ENCODE results near the gene RAB36. TPM values are rescaled to one million over a fixed set of nuclear protein-coding genes. Genes with fewer than 3 reads are reported as not detected.

The RAB36 gene
- total RNA-seq, 1 donor: 4.6 TPM

DNA sequence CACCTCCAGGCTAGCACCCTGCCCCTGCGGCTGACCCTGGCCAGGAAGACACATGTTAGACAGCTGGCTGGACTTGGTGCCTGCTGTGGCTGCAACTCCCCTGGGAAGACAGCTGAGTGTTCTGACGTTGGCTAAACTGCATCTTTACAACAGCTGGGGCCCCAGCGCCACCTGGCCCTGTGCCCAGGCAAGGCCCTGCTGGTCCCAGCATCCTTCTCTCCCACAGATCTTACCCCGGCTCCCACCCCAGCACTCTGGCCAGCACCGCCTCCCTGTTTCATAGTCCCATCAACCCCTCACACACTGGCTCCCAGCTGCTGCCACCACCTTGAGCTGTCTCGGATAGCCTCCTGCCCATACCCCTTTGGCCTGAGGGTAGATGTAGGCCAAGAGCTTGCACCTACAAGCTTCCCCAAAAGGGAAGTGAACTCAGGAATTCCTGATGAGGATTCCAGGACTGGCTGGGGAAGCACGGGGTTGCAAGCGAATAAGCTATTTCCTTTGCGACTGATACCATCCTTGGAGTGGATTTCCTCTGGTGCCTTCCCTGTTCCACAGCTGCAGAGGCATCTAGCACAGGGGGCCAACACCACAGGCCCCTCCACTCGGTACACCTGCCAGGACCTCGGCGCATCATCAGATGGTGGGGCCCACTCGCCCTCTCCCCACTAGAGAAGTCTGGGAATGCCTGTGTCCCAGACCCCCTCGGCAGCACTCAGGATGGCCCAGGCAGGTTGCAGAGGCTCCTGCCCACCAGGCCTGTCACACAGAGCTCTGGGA is 32.0 kb upstream of the RAB36 start:
- peak; percentile 14 for DNase-seq (ENCODE audit: low read depth)
- no peak overlapping the region for H3K4me3 ChIP-seq (ENCODE audit: low read depth, low read length)
- TF ChIP-seq, protein P1, sequence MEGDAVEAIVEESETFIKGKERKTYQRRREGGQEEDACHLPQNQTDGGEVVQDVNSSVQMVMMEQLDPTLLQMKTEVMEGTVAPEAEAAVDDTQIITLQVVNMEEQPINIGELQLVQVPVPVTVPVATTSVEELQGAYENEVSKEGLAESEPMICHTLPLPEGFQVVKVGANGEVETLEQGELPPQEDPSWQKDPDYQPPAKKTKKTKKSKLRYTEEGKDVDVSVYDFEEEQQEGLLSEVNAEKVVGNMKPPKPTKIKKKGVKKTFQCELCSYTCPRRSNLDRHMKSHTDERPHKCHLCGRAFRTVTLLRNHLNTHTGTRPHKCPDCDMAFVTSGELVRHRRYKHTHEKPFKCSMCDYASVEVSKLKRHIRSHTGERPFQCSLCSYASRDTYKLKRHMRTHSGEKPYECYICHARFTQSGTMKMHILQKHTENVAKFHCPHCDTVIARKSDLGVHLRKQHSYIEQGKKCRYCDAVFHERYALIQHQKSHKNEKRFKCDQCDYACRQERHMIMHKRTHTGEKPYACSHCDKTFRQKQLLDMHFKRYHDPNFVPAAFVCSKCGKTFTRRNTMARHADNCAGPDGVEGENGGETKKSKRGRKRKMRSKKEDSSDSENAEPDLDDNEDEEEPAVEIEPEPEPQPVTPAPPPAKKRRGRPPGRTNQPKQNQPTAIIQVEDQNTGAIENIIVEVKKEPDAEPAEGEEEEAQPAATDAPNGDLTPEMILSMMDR (IDR thresholded peaks at IDR 0.05; ENCODE audit: insufficient read depth, low read length): no peak

DNA sequence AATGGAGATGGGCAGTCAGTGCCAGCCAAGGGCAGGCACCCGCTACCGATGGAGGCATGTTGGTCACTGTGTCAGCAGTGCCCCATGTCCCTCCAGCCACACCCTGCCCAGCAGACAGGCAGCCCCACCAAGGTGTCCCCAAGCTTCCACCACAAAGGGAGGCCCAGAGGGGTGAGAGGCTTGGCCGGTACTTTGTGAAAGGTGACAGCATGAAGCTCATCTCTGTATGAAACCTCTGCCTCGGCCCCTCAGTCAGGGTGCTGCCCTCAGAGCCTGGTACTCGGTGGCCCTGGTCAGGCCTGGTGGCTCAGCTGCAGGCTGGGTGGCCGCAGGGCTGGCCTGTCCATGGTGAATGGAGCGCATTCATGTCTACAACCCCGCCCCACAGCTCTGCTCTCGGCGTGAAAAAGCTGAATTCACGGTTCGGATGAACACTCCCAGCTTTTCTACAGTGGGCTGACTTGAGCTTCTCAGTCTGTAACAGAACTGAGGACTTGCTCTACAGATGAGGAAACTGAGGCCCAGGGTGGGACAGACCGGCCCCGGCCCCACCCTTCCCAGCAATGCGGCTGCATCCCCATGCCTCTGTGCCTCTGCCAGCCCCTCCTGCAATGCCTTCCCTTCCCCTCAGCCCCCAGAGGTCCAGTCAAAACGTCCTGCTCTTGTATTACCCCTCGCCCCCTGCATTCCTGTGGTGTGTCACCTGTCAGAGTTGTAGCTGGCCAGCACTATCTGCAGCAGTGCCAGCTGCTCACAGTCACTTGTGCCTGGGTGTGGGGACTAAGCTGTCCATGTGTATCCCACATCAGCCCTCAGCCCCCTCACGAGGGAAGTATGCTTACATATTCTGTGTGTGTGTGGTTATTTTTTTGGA is 31.2 kb upstream of the RAB36 start:
- TF ChIP-seq, protein P1 (IDR thresholded peaks at IDR 0.05; ENCODE audit: insufficient read depth, low read length): no peak
- DNase-seq (ENCODE audit: low read depth): no peak

DNA sequence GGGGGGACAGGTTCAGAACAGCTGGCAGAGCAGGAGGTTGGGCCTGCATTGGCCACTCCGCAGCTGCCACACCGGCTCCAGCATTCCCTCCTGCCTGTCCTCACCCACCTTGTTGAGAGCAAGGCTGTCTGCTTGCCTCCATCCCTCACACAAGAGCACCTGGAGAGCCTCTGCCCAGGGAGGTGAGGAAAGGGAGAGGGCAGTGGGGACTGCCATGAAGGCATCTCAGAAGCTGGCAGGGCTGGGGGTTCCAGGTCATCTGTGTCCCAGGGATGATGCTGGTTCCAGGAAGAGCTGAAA is 30.6 kb upstream of the RAB36 start:
- TF ChIP-seq, protein P1 (IDR thresholded peaks at IDR 0.05; ENCODE audit: insufficient read depth, low read length): no peak

More for the DNA sequence above, 31.2 kb upstream of the RAB36 start:
- no peak overlapping the region for H3K4me3 ChIP-seq (ENCODE audit: low read depth, low read length)

DNA sequence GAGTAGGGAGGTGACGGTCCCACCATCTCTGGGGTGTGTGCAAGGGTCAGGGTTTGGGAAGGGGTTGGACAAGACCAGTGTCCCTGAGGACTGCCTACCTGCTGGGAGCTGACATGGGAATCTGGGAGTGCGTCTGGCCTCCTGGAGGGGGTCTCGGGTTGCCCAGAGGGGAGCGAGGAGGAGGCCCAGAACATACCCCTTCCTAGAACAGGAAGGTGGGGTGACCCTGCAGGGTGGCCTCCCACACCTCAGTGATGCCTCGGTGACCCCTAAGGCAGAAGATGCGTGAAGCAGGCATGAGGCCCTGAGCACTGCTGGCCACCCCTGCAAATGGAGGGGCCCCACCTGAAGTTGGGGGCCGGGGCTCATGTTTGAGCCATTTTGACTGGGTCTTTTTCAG is 29.9 kb upstream of the RAB36 start:
- TF ChIP-seq, protein P1 (IDR thresholded peaks at IDR 0.05; ENCODE audit: insufficient read depth, low read length): no peak
- DNase-seq (ENCODE audit: low read depth): no peak
- no peak overlapping the region for H3K4me3 ChIP-seq (ENCODE audit: low read depth, low read length)

More for the DNA sequence above, 30.6 kb upstream of the RAB36 start:
- DNase-seq (ENCODE audit: low read depth): no peak
- H3K4me3 ChIP-seq (ENCODE audit: low read depth, low read length): no peak overlapping the region

DNA sequence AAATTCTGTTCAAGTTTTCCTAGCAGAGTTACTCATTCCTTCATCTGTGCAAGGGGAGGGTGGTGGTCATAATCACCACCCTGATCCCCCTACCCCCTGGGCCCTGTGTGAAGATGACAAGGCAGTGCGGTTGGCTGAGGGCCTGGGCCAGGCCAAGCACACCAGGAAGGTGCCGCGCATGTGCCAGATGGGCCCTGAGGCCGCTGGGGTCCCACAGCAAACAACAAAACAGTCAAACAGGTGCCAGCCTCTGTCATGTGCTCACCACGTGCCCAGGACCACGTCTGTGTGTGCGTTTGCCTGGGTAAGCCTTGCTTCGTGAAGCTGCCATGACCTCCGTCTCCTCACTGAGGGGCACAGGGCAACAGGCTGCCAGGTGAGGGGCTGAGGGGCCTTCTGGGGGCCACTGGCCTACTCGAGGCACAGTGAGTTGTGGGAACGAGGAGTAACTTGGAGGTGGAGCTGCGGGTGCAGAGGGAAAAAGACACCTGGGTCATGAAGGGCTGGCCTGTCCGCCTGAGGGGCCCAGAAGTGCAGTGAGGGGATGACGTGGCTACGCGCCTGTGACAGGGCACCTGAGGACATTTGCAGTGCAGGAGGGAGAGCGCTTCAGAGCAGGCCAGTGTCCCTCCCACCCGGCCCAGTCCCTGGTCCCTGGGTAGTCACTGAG is 29.3 kb upstream of the RAB36 start:
- H3K4me3 ChIP-seq (ENCODE audit: low read depth, low read length): no peak overlapping the region
- TF ChIP-seq, protein P1 (IDR thresholded peaks at IDR 0.05; ENCODE audit: insufficient read depth, low read length): no peak
- DNase-seq (ENCODE audit: low read depth): no peak

DNA sequence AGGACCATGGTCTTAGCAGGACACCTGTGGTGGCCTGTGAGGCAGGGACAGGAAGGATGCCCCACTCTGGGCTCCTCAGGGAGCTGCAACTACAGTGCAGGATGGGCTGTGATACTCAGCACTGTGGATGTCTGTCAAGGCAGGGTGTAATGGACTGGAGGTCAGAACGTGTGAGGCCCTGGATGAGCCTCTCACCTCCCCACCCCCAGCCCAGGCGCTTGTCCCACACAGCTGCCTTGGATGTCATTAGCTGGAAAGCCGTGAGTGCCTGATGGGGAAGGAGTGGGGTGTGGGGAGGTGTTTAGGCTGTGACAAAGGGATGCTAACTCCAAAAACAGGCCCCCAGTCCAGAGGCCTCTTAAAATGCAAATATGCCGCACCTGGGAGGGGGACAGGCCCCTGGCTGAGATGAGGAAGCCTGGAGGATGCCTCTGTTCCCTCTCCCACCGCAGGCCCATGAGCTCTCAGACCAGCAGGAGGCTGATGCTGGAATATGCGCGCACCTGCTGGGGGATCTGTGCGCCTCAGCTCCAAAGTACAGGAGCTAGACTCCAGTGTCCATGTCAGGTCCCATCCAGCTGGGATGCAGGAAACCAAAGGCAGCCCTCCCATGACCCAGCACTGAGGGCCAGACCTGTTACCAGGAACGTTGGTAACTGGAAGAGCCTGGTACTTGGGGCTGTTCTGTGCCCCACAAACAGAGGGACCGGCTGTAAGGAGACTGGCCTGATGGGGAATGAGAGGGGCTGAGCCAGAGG is 28.6 kb upstream of the RAB36 start:
- TF ChIP-seq, protein P1 (IDR thresholded peaks at IDR 0.05; ENCODE audit: insufficient read depth, low read length): no peak
- H3K4me3 ChIP-seq (ENCODE audit: low read depth, low read length): no peak overlapping the region
- DNase-seq (ENCODE audit: low read depth): no peak

Measured in fibroblast of the aortic adventitia (primary cell).